ENCODE data around the gene PRDM7.

- TF ChIP-seq CTCF (IDR thresholded peaks at IDR 0.05) (no peak), POLR2A (IDR thresholded peaks at IDR 0.05) (no peak)
Measured at GRCh38 chr16:90053902-90054500, 23.1 kb downstream of the PRDM7 start.

Data from Peyer's patch (tissue), 4 donors.